ENCODE results near the gene ZNF682.
"Not testable (repeated sequence)": the region's sequence is repeated elsewhere in the genome, so short reads cannot be mapped to it uniquely, and the experiment has no call there.

The ZNF682 gene

DNA sequence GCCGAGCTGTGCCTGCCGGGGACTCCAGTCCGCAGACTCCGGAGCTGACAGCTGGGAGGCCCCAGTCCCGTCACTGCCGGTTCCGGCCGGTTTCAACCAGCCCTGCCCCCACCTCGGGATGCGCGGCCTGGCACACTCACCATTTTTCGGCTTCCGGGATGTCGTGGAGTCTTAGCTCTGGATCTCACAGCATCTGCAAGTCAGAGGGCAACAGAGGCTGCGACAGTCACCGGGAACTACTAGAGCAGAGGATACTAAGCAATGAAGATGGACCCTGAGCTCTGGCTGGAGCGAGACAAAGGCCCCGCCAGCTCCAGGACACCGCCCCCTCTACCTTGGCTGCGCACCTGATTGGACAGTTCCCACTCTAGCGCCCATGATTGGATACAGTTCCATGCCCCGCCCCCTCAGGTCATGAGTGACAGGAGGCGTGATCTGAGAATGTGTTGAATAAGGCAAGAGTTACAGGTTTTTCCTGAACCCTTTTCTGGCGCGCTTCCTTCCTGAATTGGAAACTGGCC is at the start of gene ZNF682:
Gene ZNF682, minus strand, starts transcription at position 303 of the 521 bp plus-strand sequence. Its CDS starts 160 bp downstream, at position 143.
- peak; percentile 97 for DNase-seq

DNA sequence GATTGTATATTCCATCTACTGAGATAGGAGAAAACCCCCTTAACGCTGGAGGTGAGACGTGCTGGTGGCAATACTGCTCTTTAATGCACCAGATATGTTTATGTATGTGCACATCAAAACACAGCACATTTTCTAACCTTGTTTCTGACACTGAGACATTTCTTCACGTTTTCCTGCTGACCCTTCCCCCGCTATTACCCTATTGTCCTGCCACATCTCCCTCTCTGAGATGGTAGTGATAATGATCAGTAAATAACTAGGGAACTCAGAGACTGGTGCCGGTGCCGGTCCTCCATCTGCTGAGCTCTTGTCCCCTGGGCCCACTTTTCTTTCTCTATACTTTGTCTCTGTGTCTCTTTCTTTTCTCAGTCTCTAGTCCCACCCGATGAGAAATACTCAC is 43.6 kb upstream of the ZNF682 start:
- not testable (repeated sequence) for DNase-seq

DNA sequence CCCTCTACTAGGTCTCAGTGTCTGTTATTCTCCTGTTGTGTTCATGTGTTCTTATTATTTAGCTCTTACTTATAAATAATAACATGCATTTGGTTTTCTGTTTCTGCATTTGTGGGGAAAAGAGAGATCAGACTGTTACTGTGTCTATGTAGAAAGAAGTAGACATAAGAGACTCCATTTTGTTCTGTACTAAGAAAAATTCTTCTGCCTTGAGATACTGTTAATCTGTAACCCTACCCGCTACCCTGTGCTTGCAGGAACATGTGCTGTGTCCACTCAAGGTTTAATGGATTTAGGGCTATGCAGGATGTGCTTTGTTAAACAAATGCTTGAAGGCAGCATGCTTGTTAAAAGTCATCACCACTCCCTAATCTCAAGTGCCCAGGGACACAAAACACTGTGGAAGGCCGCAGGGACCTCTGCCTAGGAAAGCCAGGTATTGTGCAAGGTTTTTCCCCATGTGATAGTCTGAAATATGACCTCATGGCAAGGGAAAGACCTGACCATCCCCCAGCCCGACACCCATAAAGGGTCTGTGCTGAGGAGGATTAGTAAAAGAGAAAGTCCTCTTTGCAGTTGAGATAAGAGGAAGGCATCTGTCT is 43.0 kb upstream of the ZNF682 start:
- not testable (repeated sequence) for DNase-seq

DNA sequence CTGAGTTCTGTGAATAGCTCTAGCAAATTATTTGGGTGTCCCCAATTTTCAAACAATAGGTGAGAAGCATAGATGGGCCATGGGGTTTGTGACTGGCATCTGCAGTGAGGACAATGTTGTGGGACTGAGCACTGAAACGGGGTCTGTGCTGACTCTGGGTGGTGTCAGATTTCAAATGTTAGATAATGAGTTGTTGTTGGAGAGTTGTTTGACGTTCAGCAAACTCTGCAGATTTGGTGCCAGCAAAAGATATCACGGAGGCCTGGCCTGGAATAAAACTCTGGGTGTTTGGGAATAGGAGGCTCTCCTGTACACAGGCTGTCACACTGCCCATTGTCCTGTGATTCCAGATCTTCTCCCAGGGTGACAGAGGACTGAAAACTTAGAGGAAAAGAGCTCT is 41.4 kb upstream of the ZNF682 start:
- DNase-seq, result no peak

DNA sequence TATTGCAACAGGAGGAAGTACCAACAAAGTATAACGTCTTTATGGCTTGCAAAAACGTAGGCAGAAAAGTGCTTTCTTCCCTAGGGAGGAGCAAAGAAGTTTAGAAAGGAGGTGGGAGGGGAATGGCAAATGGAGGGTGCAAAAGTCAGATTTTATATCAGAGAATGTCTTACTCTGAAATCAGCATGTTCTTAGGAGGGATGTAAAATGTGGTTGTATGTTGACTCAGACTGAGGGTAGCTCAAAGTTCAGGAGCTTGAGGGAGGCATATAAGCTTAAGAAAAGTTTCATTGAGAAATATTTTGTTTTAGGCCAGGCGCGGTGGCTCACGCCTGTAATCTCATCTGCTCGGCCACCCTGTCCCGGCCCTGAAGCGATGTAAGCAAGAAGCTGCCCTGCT is 40.2 kb upstream of the ZNF682 start:
- DNase-seq, result no peak

DNA sequence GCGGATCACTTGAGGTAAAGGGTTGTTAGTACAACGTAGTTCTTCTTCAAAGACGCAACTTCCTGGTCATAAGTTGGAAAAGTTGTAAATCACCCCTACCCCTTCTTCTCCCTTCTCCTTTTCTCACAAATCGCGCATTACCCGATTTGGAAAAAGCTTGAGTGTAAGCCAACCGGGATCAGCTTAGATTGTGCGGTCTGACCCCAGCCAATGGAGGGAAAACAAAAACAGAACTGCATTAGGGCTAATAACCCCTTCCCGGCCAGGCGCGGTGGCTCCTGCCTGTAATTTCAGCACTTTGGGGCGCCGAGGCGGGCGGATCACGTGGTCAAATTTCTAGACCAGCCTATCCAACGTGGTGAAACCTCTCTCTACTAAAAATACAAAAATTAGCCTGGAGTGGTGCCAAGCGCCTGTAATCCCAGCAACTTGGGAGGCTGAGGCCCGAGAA is 39.3 kb upstream of the ZNF682 start:
- DNase-seq, result peak; percentile 6 to 24

DNA sequence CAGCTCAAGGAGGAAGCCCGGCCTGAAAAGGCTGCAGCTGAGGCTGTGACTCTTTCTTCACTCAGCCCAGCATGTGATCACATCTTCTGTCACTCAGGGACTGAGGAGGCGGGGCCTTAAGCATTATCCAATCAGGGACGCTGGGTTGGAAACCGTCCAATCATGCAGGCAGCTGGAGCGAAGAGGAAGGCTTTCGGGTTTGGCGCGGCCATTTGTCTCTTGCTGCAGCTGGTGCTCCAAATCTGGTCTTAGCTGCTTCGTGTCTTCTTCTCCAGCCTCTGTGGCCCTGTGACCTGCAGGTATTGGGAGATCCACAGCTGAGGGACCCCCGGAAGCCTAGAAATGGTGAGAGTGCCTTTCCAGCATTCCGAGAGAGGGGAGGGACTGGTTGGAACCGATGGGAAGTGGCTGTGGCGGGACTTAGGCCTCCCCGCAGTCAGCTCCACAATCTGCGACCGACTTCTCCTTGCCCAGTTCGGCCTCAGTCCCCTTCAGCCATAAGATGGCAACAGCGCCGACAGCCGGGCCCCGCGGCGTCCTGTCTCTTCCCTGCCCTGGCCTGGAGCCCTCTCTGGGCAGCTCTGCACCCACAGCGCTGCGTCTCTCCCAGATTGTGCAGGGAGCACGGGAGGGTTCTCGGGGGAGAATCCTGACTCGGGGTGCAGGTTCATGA is 38.6 kb upstream of the ZNF682 start, which contains the start of gene ZNF90:
Gene ZNF90, plus strand, starts transcription at position 210 of the 673 bp plus-strand sequence. Its CDS starts 133 bp downstream, at position 343.
- DNase-seq, result peak; percentile 84 to 91

DNA sequence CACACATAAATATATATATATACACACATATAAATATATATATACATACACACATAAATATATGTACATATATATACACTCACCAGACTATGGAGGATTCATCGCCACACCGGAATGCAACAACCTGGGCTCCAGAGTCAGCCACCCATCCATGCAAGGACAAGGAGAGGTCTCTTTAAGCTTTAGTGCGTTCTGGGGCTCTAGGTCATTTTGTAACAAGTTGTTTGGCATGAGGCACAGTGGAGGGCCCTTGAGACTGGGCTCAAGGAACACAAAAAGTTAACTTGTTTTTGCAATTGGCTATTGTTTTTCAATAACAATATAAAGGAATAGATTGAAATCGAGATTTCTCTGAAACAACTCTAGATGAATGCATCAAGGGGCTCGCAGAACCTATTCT is 33.6 kb upstream of the ZNF682 start:
- DNase-seq, result no peak

DNA sequence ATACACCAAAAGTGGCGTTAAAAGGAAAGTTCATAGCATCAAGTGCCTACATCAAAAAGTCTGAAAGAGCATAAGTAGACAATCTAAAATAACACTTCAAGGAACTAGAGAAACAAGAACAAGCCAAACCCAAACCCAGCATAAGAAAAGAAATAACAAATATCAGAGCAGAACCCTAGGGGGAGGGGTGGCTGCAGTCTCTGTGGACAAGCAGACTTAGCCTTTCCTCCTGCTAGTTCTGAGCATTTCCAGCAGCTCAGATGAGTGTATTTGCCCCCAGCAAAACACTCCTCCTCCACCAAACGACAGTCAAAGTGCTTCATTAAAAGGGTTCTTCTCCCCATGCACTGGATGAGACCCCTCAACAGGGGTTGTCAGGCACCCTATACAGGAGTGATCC is 31.4 kb upstream of the ZNF682 start:
- DNase-seq, result no peak

DNA sequence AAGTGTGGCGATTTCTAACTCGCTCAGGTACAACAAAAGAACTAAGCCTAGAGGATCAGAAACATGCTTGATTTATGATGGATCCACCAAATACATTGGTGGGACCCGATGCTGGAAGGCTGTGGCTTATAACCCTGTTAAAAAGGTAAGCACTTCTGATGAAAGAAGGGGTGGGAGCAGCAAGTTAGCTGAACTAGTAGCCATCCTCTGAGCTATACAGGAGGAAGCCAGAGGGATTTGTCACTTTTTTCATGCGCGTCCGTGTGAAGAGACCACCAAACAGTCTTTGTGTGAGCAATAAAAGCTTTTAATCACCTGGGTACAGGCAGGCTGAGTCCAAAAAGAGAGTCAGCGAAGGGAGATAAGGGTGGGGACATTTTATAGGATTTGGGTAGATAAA is 29.3 kb upstream of the ZNF682 start:
- DNase-seq, result not testable (repeated sequence)

DNA sequence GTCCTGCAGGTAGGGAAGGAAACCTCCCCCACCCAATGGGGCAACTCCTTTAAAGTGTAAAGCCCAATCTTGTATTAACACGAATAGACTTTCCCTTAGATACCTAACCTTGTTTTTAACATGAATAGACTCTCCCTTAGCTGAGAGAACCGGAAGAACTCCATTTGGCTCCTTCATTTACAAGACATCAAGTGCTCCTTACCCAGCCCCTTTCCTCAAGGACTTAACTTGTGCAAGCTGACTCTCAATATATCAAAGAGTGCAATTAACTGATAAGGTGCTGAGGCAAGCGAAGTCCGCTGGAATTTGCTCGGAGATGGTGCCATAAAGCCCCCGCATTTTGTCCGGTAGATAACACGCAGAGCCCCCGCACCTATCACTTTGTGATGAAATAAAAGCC is 28.6 kb upstream of the ZNF682 start:
- no peak for DNase-seq

DNA sequence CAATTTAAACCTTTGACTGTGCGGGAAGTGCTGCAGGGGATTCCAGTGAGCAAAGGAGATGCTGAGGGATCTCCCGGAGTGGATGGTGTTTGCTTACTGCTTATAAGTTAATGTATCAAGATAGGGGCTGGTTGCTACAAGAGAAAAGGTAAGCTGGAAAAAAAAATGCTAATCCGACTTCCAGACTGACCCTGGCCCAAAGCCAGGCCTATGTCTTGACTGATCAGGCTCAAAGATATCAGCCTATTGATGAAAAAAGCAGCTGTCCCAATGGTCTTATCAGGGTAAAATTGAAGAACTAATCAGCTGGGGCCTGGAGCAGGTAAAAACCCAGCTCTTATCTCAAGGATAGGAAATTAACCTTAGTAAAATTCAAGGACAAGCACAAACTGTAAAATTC is 27.6 kb upstream of the ZNF682 start:
- no peak for DNase-seq

DNA sequence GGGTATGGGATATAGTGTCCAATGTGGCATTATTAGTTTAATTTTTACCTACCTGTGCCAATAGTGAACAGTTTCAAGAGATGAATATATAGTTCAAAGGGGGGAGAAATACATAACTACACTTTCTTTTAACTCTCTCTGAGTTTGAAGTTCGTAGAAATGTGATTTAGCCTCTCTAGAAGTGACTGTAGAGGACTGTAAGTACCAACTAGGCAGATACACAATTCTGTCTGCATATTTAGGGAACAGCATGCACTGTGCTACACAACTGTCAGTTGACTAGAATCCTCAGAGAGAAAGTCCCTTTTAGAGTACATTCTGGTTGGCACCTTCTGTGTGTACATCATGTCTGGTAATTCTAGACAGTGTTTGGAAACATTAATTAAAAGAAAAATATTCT is 21.0 kb upstream of the ZNF682 start:
- no peak for DNase-seq

DNA sequence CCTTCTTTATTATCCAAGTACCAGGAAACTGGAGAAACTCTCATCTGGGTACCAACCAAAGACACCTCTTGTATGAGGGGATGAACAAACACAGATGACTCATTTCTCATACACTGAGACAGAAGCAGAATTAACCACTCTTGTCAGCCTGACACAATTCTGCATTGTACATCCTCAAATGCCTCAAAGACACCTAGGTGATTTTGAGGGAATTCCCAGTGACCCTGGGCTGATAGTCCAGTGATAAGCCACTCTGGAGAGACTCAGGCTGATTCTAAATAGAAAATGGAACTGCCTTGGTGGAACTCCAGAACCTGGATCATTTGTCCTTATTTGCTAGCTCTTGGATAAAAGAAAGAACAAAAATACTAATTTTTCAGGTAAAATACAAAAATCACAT is 19.4 kb upstream of the ZNF682 start:
- not testable (repeated sequence) for DNase-seq

DNA sequence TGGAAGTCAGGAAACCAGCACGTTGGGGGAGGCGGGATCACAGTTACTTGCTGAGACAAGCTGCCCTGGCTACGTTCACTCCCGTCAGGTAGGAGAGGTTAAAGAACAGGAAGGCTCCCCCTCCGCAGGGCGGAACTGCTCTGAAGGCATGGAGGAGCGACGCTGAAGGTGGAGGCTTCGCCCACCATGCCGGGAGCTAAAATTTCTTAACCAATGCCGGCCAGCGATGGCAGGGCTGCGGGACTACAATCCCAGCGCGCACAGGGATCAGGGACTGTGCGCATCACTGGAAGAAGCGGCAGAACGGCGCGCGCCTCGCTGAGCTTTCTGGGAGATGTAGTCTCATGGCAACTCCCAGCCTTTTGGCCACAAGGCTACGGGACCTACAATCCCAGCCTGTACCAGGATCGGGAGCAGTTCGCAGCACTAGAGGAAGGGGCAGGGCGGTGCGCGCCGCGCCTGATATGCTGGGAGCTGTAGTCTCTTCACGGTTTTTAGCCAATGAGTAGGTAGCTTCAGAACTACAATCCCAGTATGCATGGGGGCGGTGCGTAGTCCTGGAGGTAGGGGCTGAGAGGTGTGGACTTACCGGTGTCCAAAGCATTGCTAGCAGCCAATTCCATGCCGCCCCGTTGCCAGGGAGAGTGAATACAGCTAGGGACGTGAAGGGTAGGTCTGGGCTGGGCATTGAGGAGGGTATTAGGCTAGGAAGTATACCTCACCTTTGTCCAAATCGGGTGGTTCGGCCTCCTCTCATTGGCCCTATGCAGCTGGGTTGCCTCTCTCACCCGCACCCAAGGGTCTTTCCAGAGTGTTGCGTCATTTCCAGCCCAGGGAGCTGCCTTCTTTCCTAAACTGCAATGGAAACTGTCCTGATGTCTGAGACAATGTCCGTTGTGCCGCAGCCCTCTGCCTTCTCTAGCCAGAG is 12.8 kb upstream of the ZNF682 start:
- DNase-seq, result peak; percentile 77 to 84

DNA sequence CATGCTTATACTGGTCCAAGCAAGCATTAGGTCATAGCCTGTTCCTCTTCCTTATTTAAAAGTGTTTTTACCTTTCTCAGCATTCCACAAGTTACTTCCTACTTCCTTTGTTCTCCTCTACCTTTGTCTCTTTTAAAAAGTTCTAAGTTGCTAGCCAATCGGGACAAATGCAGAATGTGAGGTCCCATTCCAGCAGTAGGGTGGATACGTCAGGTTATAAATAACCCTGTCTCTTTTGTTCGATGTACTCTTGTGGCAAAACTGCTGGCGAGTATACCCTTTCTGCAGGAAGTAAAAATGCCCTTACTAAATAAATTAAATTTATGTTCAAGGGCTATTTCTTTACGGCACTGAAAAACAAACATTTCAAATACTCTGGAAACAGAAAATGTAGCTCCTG is 6.4 kb upstream of the ZNF682 start:
- not testable (repeated sequence) for DNase-seq

DNA sequence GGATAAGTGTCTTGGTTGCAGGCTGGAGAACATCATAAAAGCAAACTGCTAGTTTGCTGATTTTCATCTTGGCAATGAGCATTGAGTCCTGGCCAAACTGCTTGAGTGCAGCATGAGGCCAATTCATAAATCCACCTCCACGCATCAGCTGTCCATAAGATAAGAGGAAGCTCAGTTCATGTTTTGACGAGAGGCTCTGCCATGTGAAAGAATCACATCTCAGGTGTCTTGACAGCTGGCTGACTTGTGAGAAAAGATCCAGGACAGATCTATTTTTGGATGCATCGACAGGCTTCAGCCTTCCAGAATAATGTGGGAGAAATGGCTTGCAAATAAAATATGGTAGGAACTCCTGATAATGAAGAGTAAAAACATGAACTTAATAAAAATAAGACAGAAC is 5.4 kb upstream of the ZNF682 start:
- DNase-seq, result no peak

DNA sequence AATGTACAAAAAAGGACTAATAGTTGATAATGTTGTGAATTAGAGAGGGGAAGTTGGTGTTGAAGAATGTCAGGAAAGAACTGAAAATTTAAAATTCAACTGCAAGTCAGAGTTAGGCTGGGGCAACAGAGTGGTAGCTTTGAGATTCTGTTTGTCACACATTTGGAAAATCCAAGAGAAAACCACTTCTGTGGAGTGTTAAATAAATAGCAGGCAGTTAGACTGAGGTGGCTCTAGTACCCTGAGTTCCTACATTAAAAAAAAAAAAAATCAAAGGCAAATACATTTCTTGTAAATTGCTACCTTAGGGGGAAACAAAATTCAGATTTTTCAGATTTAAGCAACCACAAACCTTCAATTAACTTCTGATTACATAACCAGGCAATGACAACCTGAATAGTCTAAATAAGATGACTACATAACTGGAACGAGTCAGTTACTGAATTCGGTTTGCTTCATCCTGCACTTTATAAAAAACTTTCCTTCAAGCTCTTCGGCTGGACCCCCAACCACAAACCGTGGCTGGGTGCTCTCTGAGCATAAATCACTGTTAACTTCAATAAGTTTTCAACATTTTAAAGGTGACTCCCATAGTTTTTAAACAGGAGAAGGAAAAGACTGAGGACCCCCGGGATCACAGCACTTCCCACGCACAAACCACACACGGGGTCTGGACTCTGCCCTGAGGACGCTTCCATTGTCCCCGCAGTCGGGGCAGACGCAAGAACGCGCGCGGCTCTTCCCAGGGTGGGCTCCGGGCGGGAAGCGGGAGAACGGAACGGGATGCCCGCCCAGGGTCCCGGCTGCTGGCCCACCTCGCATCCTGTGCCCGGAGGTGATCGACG is 725 bp downstream of the ZNF682 start:
- DNase-seq, result no peak

DNA sequence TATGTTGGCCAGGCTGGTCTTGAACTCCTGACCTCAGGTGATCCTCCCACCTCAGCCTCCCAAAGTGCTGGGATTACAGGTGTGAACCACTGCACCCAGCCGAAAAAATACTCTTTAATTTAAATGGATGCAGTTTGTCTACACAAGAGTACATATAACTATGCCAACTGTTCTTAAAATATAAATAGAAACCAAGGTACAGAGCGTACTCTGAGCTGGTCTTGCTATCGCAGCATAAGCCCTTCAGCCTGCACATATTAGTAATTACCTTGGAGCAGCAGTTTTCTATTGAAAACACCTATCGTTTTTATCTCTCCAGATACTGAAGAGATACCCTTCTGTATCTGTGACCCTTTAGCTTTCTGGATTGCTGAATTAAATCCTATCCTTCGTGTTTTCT is 3.4 kb downstream of the ZNF682 start:
- DNase-seq, result no peak

DNA sequence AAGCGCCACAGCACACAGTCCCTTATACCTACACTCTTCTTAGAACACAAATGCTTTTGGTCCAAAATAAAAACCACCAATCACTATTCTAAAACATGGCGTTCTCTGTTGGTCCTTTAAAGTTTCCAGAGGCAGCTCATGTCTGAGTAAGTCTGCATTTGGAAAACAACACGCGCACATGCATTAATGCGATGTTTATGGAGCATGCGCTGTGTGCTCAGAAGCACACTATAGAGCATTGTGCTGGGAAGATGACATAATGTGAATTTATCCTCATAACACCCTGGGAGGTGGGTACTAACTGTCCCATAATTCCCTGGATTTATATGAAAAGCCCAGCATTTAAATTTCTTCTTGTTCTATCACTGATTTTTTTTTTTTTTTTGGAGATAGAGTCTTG is 10.7 kb downstream of the ZNF682 start:
- no peak for DNase-seq

DNA sequence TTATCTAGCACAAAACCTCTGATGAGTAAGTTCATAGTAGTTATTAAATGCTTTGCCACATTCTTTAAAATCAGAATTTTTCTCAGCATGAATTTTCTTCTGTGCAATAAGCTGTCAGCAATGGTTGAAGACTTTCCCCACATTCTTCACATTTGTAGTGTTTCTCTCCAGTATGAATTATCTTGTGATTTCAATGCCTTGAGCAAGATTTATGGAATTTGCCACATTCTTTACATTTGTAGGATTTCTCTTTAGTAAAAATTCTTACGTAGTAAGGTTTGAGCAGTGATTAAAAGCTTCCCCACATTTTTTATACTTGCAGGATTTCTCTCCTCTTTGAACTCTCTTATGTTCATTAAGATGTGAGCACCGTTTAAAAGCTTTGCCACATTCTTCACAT is 33.6 kb downstream of the ZNF682 start:
- no peak for DNase-seq

DNA sequence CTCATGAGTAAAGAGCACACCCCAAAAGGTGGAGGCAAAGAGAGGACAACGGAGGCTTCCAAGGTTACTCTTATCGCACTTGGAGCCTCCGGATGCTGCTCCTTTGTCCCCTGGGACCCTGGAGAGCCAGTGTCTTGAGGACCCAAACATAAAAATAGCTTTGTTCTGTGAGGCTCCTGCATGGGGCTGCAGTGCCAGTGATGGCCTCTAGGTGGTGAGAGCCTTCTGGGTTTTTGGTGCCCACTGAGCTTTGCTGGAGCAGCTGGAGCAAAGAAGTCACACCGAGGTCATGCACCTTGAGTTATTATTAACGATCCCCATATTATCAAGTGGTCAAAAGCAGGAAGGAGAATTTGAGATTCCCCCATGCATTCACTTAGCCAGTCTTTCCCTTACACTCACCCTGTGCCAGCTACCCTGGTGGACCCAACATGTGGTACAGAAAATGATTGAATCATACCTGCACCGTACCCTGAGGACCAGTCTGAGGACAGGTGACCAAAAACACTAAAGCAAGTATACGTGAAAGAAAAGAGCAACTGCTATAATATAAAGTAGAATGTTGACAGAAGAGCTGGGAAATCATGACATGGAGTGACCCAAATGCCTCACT is 41.5 kb downstream of the ZNF682 start:
- DNase-seq, result peak; percentile 52 to 57

Measured in activated CD4-positive, alpha-beta T cell treated with anti-CD3 and anti-CD28 coated beads, Interleukin-2, amount 50 U/mL, for 48 hours (primary cell).